ENCODE results near the gene STK11. TPM values are rescaled to one million over a fixed set of nuclear protein-coding genes. Genes with fewer than 3 reads are reported as not detected.

The STK11 gene
- total and polyA plus RNA-seq, 2 donors (not counting 3 experiments of a cell fraction or from before 2014, with no cell fraction given) = 39.4 to 75.4 TPM

DNA sequence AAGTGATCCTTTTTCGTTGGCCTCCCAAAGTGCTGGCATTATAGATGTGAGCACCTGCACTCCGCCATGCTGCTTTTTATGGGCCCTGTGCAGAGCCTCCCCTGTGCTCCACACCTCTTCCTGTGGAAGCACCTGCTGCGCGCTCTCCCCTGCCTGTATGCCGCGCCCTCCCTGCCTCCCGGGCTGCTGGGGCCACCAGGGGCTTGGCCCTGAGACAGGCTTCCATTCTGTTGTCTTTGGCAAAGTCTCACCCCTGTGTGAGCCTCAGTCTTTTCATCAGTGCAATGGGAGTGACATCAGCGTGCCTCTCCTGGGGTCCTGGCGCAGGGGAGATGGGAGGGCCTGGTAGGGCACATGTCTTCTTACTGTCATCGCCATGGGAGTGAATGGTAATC is 71.0 kb downstream of the STK11 start:
- H2AFZ ChIP-seq (ENCODE audit: low read depth, low read length) = no peak overlapping the region
- no peak for DNase-seq (ENCODE audit: low read depth, low spot score)
- CTCF ChIA-PET = interaction anchor here (1.7 kb wide), 1 partner anchor 32 kb away, joined by 18 read pairs; no protein-coding TSS in a partner anchor
- POLR2A ChIA-PET = no interaction called here
- no peaks in the 10 kb centered on the region for H3K9me1 ChIP-seq (replicated peaks; ENCODE audit: control insufficient read depth, extremely low read depth, insufficient read depth, low read length)
- no TSS peak for BruUV-seq (replicated peaks)
- peaks cover 20 to 32% of the 10 kb centered on the region in 2 experiments for H3K36me3 ChIP-seq (ENCODE audit: control insufficient read depth in 2 of 2, extremely low read depth in 1 of 2, insufficient read depth in 2 of 2, low read length in 2 of 2)
- peaks cover 27% of the 10 kb centered on the region for H3K79me2 ChIP-seq (ENCODE audit: control insufficient read depth, insufficient read depth, low read length)
- FAIRE-seq = no peak
- H3K4me3 ChIP-seq (replicated peaks in 1 of 3; ENCODE audit: insufficient read depth in 1 of 3, low read depth in 1 of 3, low read length in 3 of 3) = no peak overlapping the region
- TF ChIP-seq MYC (IDR thresholded peaks at IDR 0.05; ENCODE audit: low read depth, low read length) (no peak), JUN (IDR thresholded peaks at IDR 0.05; ENCODE audit: borderline replicate concordance, insufficient read depth, insufficient read length, low read depth) (no peak), GATA2 (IDR thresholded peaks at IDR 0.05; ENCODE audit: insufficient read depth, insufficient read length, low read depth, low read length) (no peak), POLR2AphosphoS5 (IDR thresholded peaks at IDR 0.05; ENCODE audit: insufficient read depth, low read depth, low read length) (no peak), EZH2 (IDR thresholded peaks at IDR 0.05; ENCODE audit: borderline replicate concordance, low read depth, low read length, severe bottlenecking) (no peak), FOS (IDR thresholded peaks at IDR 0.05; ENCODE audit: borderline replicate concordance, insufficient read depth, low read length) (no peak)
- TF ChIP-seq, protein P1, sequence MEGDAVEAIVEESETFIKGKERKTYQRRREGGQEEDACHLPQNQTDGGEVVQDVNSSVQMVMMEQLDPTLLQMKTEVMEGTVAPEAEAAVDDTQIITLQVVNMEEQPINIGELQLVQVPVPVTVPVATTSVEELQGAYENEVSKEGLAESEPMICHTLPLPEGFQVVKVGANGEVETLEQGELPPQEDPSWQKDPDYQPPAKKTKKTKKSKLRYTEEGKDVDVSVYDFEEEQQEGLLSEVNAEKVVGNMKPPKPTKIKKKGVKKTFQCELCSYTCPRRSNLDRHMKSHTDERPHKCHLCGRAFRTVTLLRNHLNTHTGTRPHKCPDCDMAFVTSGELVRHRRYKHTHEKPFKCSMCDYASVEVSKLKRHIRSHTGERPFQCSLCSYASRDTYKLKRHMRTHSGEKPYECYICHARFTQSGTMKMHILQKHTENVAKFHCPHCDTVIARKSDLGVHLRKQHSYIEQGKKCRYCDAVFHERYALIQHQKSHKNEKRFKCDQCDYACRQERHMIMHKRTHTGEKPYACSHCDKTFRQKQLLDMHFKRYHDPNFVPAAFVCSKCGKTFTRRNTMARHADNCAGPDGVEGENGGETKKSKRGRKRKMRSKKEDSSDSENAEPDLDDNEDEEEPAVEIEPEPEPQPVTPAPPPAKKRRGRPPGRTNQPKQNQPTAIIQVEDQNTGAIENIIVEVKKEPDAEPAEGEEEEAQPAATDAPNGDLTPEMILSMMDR (IDR thresholded peaks at IDR 0.05; ENCODE audit: extremely low read depth in 1 of 2, insufficient read depth in 1 of 2, low read depth in 1 of 2, low read length in 2 of 2) = no peak
- TF ChIP-seq, protein P2, sequence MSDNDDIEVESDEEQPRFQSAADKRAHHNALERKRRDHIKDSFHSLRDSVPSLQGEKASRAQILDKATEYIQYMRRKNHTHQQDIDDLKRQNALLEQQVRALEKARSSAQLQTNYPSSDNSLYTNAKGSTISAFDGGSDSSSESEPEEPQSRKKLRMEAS (IDR thresholded peaks at IDR 0.05; ENCODE audit: insufficient read depth, insufficient read length) = no peak
- peak overlapping the region; percentile 74 for H3K4me2 ChIP-seq (ENCODE audit: insufficient read depth, low read length)
- H4K20me1 ChIP-seq (replicated peaks; ENCODE audit: control insufficient read depth, extremely low read depth, insufficient read depth, low read length) = no peaks in the 10 kb centered on the region
- H3K4me1 ChIP-seq (ENCODE audit: control insufficient read depth, extremely low read depth, insufficient read depth, low read length) = peaks cover 20% of the 10 kb centered on the region
- intact Hi-C loops (cut with micrococcal nuclease) (no loop called here), dilution Hi-C loops (cut with MboI; ENCODE audit: extremely low pct_ligation_motif_present, low sequenced_read_pairs) (no loop called here)
- H3K27ac ChIP-seq (ENCODE audit: insufficient read depth, low read depth, low read length) = peak overlapping the region; percentile 62
- peak overlapping the region; percentile 70 for H3K9ac ChIP-seq (replicated peaks; ENCODE audit: extremely low read depth, insufficient read depth, low read length)
- H3K9me3 ChIP-seq (replicated peaks; ENCODE audit: control insufficient read depth, insufficient read depth, low read length) = no peaks in the 10 kb centered on the region
- H3K27me3 ChIP-seq (ENCODE audit: control insufficient read depth in 2 of 2, insufficient read depth in 2 of 2, low read length in 2 of 2) = no peaks in the 10 kb centered on the region
